Liver (tissue), 3 donors: ENCODE measurements around the gene RHBDD3.

Source experiments
- ATF3 ChIP-seq: IDR thresholded peaks from 2 replicates; pipeline ENCODE4 v1.6.1; 2016; ENCODE audit warnings: antibody characterized with exemption
- EGR1 ChIP-seq, 2 donors: IDR thresholded peaks; 2 replicates each; pipeline ENCODE4 v1.6.1; 2016 to 2018; ENCODE audit warnings: antibody characterized with exemption in 2 of 2, low read depth in 2 of 2
- FOXA1 ChIP-seq: IDR thresholded peaks from 2 replicates; pipeline ENCODE4 v1.6.1; 2016; ENCODE audit warnings: antibody characterized with exemption
- GABPA ChIP-seq, 2 donors: IDR thresholded peaks in 1 of 2; conservative IDR thresholded peaks in 1 of 2; 2 replicates each; pipeline ENCODE4 v1.6.1; 2016; ENCODE audit warnings: antibody characterized with exemption in 2 of 2, mild to moderate bottlenecking in 1 of 2, moderate library complexity in 1 of 2
- HNF4G ChIP-seq: IDR thresholded peaks from 2 replicates; pipeline ENCODE4 v1.6.1; 2016; ENCODE audit warnings: antibody characterized with exemption
- JUND ChIP-seq, 2 donors: IDR thresholded peaks; 2 replicates each; pipeline ENCODE4 v1.6.1; 2016; ENCODE audit warnings: antibody characterized with exemption in 2 of 2
- MAX ChIP-seq: IDR thresholded peaks from 2 replicates; pipeline ENCODE4 v1.6.1; 2016; ENCODE audit warnings: antibody characterized with exemption
- RXRA ChIP-seq, 2 donors: IDR thresholded peaks; 2 replicates each; pipeline ENCODE4 v1.6.1; 2017 to 2018; ENCODE audit warnings: antibody characterized with exemption in 2 of 2, mild to moderate bottlenecking in 1 of 2
- YY1 ChIP-seq: IDR thresholded peaks from 2 replicates; pipeline ENCODE4 v1.6.1; 2016; ENCODE audit warnings: antibody characterized with exemption, mild to moderate bottlenecking
- ZBTB33 ChIP-seq: IDR thresholded peaks from 2 replicates; pipeline ENCODE4 v1.6.1; 2016; ENCODE audit warnings: antibody characterized with exemption
- TF ChIP-seq, protein P1 (sequence below): fragments of 150-350 bp; IDR thresholded peaks from 2 replicates; pipeline ENCODE4 v1.5.1; 2017; ENCODE audit warnings: improper control_type of control experiment, low read depth, low read length; ENCODE audit not compliant: missing input control
- TF ChIP-seq, protein P2 (sequence below): IDR thresholded peaks from 2 replicates; pipeline ENCODE4 v1.6.1; 2016; ENCODE audit warnings: antibody characterized with exemption, mild to moderate bottlenecking
- donor health status: healthy.
- donor health status: healthy.

DNA sequence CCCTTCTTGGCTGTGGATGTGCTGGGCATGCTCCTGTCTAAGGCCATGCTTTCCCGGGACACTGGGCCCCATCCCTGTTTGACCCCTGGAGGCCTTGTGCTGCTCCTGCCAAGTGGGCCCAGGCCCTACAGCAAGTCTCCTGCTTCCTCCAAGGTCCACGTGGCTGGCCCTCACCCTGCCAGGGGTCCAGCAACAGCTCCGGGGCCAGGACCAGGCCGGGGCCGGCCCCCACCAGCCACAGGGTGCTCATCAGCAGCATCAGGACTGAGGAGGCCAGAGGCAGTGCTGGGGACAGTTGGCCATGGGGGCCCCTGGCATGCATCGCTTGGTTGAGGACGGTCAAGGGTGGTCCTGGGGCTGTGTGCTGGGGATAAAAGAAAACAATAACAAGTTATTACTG, 2.5 kb downstream of the RHBDD3 start:
- TF ChIP-seq, protein P1, sequence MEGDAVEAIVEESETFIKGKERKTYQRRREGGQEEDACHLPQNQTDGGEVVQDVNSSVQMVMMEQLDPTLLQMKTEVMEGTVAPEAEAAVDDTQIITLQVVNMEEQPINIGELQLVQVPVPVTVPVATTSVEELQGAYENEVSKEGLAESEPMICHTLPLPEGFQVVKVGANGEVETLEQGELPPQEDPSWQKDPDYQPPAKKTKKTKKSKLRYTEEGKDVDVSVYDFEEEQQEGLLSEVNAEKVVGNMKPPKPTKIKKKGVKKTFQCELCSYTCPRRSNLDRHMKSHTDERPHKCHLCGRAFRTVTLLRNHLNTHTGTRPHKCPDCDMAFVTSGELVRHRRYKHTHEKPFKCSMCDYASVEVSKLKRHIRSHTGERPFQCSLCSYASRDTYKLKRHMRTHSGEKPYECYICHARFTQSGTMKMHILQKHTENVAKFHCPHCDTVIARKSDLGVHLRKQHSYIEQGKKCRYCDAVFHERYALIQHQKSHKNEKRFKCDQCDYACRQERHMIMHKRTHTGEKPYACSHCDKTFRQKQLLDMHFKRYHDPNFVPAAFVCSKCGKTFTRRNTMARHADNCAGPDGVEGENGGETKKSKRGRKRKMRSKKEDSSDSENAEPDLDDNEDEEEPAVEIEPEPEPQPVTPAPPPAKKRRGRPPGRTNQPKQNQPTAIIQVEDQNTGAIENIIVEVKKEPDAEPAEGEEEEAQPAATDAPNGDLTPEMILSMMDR = no peak
- TF ChIP-seq FOXA1 (no peak), YY1 (no peak), MAX (no peak), GABPA (IDR thresholded peaks at IDR 0.05 in 1 of 2, conservative IDR thresholded peaks at IDR 0.05 in 1 of 2) (no peak), JUND (IDR thresholded peaks at IDR 0.05) (no peak), EGR1 (IDR thresholded peaks at IDR 0.05; ENCODE audit: low read depth in 2 of 2) (no peak), ATF3 (no peak), ZBTB33 (no peak), RXRA (IDR thresholded peaks at IDR 0.05) (no peak), HNF4G (no peak)
- TF ChIP-seq, protein P2, sequence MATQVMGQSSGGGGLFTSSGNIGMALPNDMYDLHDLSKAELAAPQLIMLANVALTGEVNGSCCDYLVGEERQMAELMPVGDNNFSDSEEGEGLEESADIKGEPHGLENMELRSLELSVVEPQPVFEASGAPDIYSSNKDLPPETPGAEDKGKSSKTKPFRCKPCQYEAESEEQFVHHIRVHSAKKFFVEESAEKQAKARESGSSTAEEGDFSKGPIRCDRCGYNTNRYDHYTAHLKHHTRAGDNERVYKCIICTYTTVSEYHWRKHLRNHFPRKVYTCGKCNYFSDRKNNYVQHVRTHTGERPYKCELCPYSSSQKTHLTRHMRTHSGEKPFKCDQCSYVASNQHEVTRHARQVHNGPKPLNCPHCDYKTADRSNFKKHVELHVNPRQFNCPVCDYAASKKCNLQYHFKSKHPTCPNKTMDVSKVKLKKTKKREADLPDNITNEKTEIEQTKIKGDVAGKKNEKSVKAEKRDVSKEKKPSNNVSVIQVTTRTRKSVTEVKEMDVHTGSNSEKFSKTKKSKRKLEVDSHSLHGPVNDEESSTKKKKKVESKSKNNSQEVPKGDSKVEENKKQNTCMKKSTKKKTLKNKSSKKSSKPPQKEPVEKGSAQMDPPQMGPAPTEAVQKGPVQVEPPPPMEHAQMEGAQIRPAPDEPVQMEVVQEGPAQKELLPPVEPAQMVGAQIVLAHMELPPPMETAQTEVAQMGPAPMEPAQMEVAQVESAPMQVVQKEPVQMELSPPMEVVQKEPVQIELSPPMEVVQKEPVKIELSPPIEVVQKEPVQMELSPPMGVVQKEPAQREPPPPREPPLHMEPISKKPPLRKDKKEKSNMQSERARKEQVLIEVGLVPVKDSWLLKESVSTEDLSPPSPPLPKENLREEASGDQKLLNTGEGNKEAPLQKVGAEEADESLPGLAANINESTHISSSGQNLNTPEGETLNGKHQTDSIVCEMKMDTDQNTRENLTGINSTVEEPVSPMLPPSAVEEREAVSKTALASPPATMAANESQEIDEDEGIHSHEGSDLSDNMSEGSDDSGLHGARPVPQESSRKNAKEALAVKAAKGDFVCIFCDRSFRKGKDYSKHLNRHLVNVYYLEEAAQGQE = no peak
